DND-41 (cell line): ENCODE data around the gene PLCL1.

Source experiments
- ATAC-seq: fragments of 200-7000 bp; cut with Tn5 transposase; 3 replicates; pipeline ENCODE4 v1.9.1; 2021; ENCODE audit warnings: low read depth; ENCODE audit not compliant: insufficient read depth
- DNase-seq: peaks from one replicate; pipeline ENCODE4 v3.0.0-alpha.2; 2020
- H2AFZ ChIP-seq: 2 replicates; pipeline ENCODE4 v1.6.0; 2012; ENCODE audit warnings: low read depth, low read length
- H3K27ac ChIP-seq: 2 replicates; pipeline ENCODE4 v1.5.1; 2012; ENCODE audit warnings: low read length, inconsistent platforms
- H3K27me3 ChIP-seq: fragments of 200-600 bp; sonication (generic); 2 replicates; pipeline ENCODE4 v1.6.0; 2012; ENCODE audit warnings: low read length, mild to moderate bottlenecking, inconsistent platforms; ENCODE audit not compliant: insufficient read depth, poor library complexity
- H3K36me3 ChIP-seq: 2 replicates; pipeline ENCODE4 v1.5.1; 2012; ENCODE audit warnings: low read length, inconsistent platforms; ENCODE audit not compliant: insufficient read depth
- H3K4me1 ChIP-seq: 2 replicates; pipeline ENCODE4 v1.5.1; 2012; ENCODE audit warnings: mild to moderate bottlenecking, low read length; ENCODE audit not compliant: insufficient read depth
- H3K4me2 ChIP-seq: 2 replicates; pipeline ENCODE4 v1.6.0; 2012; ENCODE audit warnings: mild to moderate bottlenecking, moderate library complexity, low read length, inconsistent platforms; ENCODE audit not compliant: insufficient read depth
- H3K4me3 ChIP-seq, 2 experiments: fragments of 200-600 bp in 1 of 2; shearing (Covaris generic) in 1 of 2; 2 replicates each; pipeline ENCODE4 v1.5.1; 2012 to 2016; ENCODE audit warnings: inconsistent platforms in 2 of 2, low read length in 2 of 2, mild to moderate bottlenecking in 2 of 2, low read depth in 1 of 2, moderate library complexity in 1 of 2
- H3K79me2 ChIP-seq: 2 replicates; pipeline ENCODE4 v1.6.0; 2012; ENCODE audit warnings: low read length, inconsistent platforms; ENCODE audit not compliant: insufficient read depth
- H3K9ac ChIP-seq: 2 replicates; pipeline ENCODE4 v1.6.0; 2012; ENCODE audit warnings: low read depth, mild to moderate bottlenecking, inconsistent platforms, low read length, moderate library complexity
- H3K9me3 ChIP-seq: 2 replicates; pipeline ENCODE4 v1.5.1; 2012; ENCODE audit warnings: low read length, moderate library complexity, mild to moderate bottlenecking, inconsistent platforms; ENCODE audit not compliant: insufficient read depth, severe bottlenecking
- H4K20me1 ChIP-seq: 2 replicates; pipeline ENCODE4 v1.6.0; 2012; ENCODE audit warnings: low read length; ENCODE audit not compliant: insufficient read depth
- CTCF ChIP-seq: IDR thresholded peaks from 2 replicates; pipeline ENCODE4 v1.5.1; 2012; ENCODE audit warnings: borderline replicate concordance, low read length, moderate library complexity, mild to moderate bottlenecking; ENCODE audit not compliant: poor library complexity, severe bottlenecking; ENCODE audit errors: extremely low read depth
- EZH2 ChIP-seq: IDR thresholded peaks from 3 replicates; pipeline ENCODE4 v1.6.1; 2012; ENCODE audit warnings: borderline replicate concordance, low read depth, mild to moderate bottlenecking, moderate library complexity, low read length, inconsistent platforms; ENCODE audit not compliant: severe bottlenecking

PLCL1 gene

GRCh38 chr2:198106621-198107385 is 302.4 kb downstream of the PLCL1 start:
- TF ChIP-seq EZH2 = no peak
- TF ChIP-seq CTCF = no peak
- no peak overlapping the region for H3K4me3 ChIP-seq
- no peak for ATAC-seq

GRCh38 chr2:198113316-198113715 is 308.9 kb downstream of the PLCL1 start:
- Histone ChIP-seq H3K4me1 (no peaks in the 10 kb centered on the region), H3K27me3 (no peaks in the 10 kb centered on the region), H3K4me2 (no peak overlapping the region), H2AFZ (no peak overlapping the region), H3K79me2 (no peaks in the 10 kb centered on the region), H3K36me3 (no peaks in the 10 kb centered on the region), H3K27ac (no peak overlapping the region), H3K9me3 (no peaks in the 10 kb centered on the region), H3K4me3 (no peak overlapping the region), H4K20me1 (no peaks in the 10 kb centered on the region), H3K9ac (no peak overlapping the region)
- ATAC-seq (no peak), DNase-seq (no peak)
- no peak for TF ChIP-seq EZH2
- TF ChIP-seq CTCF = no peak

More at GRCh38 chr2:198106621-198107385, 302.4 kb downstream of the PLCL1 start:
- no peak overlapping the region for H2AFZ ChIP-seq
- no peaks in the 10 kb centered on the region for H3K79me2 ChIP-seq
- no peaks in the 10 kb centered on the region for H4K20me1 ChIP-seq
- H3K4me1 ChIP-seq = no peaks in the 10 kb centered on the region
- no peak overlapping the region for H3K27ac ChIP-seq
- H3K9me3 ChIP-seq = no peaks in the 10 kb centered on the region
- no peaks in the 10 kb centered on the region for H3K36me3 ChIP-seq
- H3K27me3 ChIP-seq = no peaks in the 10 kb centered on the region
- DNase-seq = no peak
- no peak overlapping the region for H3K4me2 ChIP-seq
- no peak overlapping the region for H3K9ac ChIP-seq

GRCh38 chr2:198114064-198114463 is 309.7 kb downstream of the PLCL1 start:
- Histone ChIP-seq H3K27ac (no peak overlapping the region), H2AFZ (no peak overlapping the region), H3K27me3 (no peaks in the 10 kb centered on the region), H3K4me3 (no peak overlapping the region), H4K20me1 (no peaks in the 10 kb centered on the region), H3K79me2 (no peaks in the 10 kb centered on the region), H3K36me3 (no peaks in the 10 kb centered on the region), H3K4me2 (no peak overlapping the region), H3K9me3 (no peaks in the 10 kb centered on the region), H3K4me1 (no peaks in the 10 kb centered on the region), H3K9ac (no peak overlapping the region)
- DNase-seq (no peak), ATAC-seq (no peak)
- TF ChIP-seq EZH2 = no peak
- TF ChIP-seq CTCF = no peak

GRCh38 chr2:198115201-198115600 is 310.8 kb downstream of the PLCL1 start:
- H3K79me2 ChIP-seq = no peaks in the 10 kb centered on the region
- no peak overlapping the region for H3K4me2 ChIP-seq
- TF ChIP-seq CTCF (no peak), EZH2 (no peak)
- no peaks in the 10 kb centered on the region for H4K20me1 ChIP-seq
- ATAC-seq (no peak), DNase-seq (no peak)
- no peaks in the 10 kb centered on the region for H3K4me1 ChIP-seq
- no peak overlapping the region for H3K4me3 ChIP-seq
- H3K27me3 ChIP-seq = no peaks in the 10 kb centered on the region
- H3K9ac ChIP-seq = no peak overlapping the region
- no peaks in the 10 kb centered on the region for H3K9me3 ChIP-seq
- no peak overlapping the region for H2AFZ ChIP-seq
- H3K36me3 ChIP-seq = no peaks in the 10 kb centered on the region
- H3K27ac ChIP-seq = no peak overlapping the region
